ENCODE data around the gene NIPAL4.
A peak's percentile ranks its signal among the peaks of the same experiment; 100 is the strongest.
"Not testable (repeated sequence)": the region's sequence is repeated elsewhere in the genome, so short reads cannot be mapped to it uniquely, and the experiment has no call there.

Gene NIPAL4

DNA sequence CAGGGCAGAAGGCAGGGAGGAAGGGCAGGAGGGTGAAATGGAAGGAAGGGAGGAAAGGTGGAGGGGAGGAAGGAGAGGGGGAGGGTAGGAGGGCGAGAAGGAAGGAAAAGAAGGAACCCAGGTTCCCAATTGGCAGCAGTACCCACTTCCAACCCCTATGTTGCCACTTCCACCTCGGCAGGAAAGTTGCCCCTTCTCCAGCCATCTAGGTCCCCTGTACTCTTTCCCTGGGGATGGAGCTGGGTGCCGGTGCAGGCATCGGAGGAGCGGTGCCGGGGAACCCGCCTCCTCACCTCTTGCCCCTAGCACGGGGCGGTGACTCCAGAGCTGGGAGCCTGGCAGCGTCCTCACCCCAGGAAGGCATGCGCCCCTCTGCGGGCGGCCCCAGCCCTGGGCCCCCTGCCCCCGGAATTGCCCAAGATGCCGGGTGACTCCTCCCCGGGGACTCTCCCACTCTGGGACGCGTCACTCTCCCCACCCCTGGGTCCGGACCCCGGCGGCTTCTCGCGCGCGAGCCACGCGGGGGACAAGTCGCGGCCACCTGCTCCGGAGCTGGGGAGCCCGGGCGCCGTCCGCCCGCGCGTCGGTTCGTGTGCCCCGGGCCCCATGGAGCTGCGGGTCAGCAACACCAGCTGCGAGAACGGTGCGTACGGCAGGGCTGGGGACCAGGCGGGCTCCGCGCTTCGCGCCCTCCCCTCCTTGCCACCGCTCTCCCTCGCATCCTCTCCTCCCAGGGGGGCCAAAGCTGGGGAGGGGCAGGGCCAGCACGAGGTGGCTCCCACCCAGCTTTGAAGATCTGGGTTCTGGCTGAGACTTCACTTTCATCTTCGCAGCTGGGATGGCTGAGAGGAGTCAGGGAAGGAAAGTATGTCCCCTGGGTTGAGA, at the start of gene NIPAL4:
Gene NIPAL4, plus strand, starts transcription at position 499 of the 885 bp plus-strand sequence. Its CDS starts 108 bp downstream, at position 607.
- DNase-seq (ENCODE audit: low read depth in 2 of 2) = peak in 1 of 2 donors; percentile 32

DNA sequence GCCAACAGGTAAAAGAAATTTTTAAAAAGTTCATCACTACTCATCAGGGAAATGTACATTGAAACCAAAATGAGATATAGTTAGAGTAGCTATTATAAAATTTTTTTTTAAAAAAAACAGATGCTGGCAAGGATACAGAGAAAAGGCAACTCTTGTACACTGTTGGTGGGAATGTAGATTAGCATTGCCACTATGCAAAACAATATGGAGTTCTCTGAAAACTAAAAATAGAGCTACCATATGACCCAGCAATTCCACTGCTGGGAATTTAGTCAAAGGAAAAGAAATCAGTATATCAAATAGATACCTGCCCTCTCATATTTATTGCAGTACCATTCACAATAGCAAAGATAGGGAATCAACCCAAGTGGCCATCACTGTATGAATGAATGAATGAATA, 44.2 kb upstream of the NIPAL4 start:
- DNase-seq (ENCODE audit: low read depth in 2 of 2) = no peak

DNA sequence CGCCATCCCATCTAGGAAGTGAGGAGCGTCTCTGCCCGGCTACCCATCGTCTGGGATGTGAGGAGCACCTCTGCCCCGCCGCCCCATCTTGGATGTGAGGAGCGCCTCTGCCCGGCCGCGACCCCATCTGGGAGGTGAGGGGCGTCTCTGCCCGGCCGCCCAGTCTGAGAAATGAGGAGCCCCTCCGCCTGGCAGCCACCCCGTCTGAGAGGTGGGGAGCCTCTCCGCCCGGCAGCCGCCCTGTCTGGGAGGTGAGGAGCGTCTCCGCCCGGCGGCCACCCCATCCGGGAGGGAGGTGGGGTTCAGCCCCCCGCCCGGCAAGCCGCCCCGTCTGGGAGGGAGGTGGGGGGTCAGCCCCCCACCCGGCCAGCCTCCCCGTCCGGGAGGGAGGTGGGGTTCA, 40.5 kb upstream of the NIPAL4 start:
- not testable (repeated sequence) for DNase-seq (ENCODE audit: low read depth in 2 of 2)

DNA sequence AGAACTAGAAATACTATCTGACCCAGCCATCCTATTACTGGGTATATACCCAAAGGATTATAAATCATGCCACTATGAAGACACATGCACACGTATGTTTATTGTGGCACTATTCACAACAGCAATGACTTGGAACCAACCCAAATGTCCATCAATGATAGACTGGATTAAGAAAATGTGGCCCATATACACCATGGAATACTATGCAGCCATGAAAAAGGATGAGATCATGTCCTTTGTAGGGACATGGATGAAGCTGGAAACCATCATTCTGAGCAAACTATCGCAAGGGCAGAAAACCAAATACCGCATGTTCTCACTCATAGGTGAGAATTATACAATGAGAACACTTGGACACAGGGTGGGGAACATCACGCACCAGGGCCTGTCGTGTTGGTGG, 30.1 kb upstream of the NIPAL4 start:
- DNase-seq (ENCODE audit: low read depth in 2 of 2) = not testable (repeated sequence)

DNA sequence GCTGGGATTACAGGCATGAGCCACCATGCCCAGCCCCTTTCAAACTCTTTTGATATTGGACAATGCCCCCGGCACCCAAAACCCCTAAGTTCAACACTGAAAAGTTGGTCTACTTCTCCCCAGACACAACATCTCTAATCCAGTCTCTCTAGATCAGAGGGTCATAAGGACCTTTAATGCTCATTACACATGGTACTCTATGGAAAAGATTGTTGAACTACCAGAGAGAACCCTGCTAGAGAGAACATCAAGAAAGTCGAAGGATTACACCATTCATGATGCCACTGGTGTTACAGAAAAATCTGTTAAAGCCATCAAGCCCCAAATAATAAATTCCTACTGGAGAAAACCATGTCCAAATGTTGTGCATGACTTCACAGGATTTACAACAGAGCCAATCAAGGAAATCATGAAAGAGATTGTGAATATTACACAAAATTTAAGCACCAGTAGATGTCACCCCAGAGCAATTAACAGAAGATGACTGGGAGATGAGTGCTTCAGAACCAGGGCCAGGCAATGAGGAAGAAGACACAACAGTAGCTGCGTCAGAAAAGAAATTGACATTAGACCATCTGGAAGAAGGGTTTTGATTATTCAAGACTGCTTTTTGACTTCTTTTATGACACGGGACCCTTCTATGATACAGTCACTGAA, 28.3 kb upstream of the NIPAL4 start:
- no peak for DNase-seq (ENCODE audit: low read depth in 2 of 2)

DNA sequence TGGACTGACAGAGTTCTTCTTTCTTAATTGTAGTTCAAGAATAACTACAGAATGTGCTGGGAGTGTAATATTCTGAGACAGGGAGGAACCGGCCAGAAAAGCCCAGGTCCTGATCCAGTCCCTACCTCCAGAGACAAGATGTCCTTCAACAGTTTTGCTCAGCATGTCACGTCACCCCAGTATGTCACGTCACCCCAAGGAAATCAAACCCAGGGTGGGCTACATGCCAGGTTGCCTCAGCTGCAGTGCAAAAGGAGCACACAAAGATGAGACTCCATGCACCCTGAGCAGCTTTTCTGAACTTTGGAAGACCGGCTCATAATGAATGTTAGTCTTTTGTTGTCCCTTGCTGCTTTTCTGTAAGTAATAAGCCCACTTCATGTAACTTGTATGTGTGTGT, 25.9 kb upstream of the NIPAL4 start:
- DNase-seq (ENCODE audit: low read depth in 2 of 2) = no peak

DNA sequence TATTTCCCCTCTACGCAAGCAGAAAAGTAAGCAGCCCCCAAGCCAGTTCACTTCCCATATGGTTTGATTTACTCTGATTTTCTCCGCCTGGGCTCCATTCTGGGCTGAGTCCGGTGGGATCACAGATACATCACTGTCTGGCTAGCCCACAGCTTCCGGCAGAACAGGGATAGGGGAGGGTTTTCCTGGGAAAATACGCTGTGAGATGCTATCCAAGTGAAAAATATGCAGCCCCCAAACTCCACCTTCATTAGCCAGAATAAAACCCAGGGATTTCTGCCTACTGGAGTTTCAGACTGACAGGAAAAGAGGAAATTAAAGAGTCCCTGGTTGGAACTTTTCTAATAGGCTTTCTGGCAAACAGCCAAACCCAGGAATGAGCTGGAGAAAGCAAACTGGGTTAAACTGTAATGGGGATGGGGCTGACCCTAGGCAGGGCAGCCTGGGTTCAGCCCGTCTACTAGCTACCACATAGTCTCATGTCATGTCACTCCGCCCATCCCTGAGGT, 16.9 kb upstream of the NIPAL4 start:
- no peak for DNase-seq (ENCODE audit: low read depth in 2 of 2)

DNA sequence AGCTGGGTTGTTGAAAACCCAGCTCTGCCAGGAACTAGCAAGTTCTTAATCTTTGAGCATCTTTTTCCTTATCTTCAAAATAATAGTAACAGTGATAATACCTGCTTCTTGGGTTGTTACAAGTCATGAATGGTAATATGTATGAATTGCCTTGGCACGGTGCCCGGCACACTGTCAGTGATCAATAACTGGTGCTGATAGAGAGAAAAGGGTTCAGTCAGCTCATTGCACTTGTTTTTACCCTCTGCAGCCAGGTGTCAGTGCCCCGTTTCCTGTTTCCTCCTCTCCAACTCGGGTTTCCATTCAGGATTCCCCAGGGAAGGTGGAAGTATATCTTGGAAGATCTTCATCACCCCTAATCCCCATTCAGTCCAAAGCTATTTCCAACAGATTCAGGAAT, 15.8 kb upstream of the NIPAL4 start:
- DNase-seq (ENCODE audit: low read depth in 2 of 2) = no peak

DNA sequence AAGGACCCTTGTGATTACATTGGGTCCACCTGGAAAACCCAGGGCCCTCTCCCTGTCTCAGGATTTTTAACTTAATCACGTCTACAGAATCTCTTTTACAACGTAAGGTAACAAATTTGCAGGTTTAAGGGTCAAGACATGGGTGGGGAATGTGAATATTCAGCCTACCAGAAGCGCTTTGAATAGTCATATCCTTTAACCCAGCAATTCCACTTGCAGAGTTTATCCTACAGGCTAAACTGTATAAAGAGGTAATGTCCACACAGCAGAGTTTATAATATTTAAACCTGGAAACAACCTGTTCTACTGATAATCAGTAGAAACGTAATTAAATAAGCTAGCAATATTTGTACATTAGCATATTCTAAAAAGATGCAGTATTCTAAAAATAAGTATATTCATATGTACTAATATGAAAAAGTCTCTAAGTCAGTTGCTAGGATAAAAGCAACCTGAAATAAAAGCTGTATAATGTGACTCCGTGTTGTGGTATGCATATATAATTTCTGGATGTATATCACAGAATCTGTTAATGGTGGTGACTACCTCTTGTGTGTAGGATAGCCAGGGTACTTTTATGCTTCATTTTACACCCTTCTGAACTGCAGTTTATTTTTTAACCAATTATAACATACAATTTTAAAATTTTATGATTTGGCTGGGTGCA, 14.1 kb upstream of the NIPAL4 start:
- DNase-seq (ENCODE audit: low read depth in 2 of 2) = no peak

DNA sequence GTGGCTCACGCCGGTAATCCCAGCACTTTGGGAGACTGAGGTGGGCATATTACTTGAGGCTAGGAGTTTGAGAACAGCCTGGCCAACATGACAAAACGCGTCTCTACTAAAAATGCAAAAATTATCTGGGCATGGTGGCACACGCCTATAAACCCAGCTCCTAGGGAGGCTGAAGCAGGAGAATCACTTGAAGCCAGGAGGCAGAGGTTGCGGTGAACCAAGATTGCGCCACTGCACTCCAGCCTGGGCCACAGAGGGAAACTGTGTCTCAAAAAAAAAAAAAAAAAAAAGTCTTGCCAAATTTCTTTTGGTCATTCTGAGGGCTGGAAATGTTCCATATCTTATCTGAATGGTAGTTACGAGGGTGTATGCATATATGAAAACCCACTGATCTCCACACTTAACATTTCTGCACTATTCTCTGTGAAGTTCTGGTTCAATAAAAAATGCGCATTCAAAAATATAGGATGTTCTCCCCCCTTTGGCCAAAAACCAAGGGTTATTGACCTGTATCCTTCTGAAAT, 13.5 kb upstream of the NIPAL4 start:
- DNase-seq (ENCODE audit: low read depth in 2 of 2) = no peak

DNA sequence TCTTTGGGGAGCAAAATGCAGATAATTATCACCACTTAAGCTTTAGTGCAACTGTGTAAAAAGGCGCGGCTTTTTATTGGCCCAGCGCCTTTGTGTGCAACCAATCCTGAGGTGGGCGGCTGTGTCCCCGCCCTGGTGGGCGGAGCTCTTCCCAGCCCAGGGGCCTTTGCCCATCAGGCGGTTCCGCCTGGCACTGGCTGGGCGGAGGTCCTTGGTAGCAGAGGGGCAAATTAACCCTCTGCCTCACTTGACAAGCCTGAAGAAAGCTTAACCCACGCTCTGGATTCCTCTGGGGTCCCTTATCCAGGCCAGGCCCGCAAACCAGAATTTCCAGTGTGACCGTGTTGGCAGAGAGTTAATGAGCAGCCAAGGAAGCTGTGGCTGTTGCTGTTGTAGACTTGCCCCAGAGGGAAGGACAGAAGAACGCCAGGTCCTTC, 12.8 kb upstream of the NIPAL4 start:
- no peak for DNase-seq (ENCODE audit: low read depth in 2 of 2)

DNA sequence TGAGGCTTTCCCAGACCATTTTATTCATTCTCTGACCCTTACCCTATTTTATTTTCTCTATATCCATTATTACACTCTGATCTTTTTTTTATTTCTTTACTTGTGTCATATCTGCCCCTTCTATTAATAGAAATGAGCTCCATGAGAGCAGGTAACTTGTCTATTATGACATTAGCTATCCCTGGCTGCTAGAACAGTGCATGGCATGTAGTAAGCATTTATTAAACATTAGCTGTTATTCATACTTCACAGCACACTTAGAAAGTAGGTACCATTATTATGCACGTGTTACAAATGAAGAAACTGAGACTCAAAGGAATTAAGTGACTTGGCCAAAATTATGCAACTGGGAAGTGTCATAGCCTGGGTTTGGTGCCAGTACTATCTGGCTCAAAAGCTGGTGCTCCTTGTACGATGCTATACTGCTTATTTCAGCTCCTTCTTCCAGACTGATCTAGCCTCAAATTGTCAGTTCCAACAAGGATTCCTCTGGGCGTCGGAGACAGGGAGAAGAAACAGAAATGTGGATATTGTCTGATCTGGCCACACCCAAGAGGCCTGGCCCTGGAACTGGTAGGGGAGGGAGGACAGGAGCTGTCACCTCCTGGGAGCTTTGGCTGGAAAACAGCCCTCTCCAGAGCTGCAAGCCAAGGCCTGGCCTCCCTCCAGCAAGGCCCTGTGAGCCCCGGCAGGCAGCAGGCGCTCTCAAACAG, 10.8 kb upstream of the NIPAL4 start:
- DNase-seq (ENCODE audit: low read depth in 2 of 2) = no peak

DNA sequence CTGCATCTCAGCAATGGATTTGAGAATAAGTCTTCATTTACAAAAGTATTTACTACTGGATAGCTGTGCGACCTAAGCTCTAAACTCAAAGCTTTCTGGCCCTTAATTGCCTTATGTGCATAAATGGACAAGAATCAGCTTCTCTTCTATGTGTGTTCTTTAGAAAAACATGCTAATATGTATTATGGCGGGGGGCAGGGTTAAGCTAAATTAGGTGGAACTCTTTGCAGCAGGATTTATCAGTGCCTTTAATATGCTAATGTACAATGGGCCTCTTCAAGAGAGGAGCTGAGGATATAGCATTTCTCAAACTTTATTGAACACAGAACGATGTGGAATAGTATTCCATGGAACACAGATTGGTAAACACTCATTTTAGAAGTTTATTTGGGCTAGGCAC, 10.0 kb upstream of the NIPAL4 start:
- no peak for DNase-seq (ENCODE audit: low read depth in 2 of 2)

DNA sequence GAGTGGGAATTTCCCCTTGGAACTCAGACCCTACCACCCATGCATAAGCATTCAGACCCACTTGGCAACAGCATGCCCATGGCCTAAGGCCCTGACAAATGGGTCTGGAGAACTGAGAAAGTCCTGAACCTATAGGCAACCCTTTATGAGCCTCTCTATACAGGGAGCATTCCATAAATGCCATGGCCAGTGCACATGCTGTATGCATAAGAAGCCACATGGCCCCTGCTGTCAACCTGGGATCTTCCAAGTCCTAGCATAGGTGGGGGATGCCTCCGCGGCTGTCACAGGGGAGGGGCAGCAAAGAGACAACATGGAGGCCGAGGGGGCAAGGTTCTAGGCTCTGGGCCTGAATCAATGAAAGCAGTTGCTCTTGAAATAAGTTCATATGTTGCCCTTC, 8.2 kb upstream of the NIPAL4 start:
- DNase-seq (ENCODE audit: low read depth in 2 of 2) = no peak

DNA sequence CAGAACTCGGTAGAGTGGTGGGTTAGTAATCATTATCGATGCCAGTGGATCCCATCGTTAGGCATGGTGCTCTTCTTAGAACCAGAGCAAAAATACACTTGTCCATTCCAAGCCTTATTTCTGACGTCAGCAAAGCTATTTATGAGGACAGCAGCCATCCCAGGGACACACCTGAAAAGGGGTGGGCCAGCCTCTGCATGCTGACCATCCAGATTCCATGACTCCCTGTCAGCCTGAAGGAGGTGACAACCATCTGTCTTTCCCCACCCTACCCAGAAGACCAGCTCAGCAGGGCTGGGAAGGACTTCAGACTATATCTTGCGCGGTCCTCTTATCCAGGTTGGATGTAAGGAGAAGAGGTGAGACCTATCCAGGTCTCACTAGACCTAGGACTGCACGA, 5.7 kb upstream of the NIPAL4 start:
- no peak for DNase-seq (ENCODE audit: low read depth in 2 of 2)

DNA sequence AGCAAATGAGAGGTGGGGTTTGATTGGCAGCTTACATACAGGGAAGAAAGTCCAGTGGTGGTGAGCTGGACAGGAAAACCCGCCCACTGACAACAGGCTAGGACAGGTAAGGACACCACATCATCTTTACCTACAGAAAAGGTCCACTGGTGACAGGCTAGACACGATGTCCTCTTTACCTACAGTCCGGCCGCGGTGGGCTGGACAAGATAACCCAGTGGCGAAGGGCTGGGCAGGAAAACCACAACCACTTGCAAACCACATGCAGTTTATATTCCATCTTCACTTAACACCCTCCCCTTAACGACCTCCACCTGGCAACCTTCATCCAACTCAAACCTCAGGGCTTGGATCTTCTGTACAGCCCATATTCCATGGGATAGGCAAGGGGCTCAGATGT, 5.0 kb upstream of the NIPAL4 start:
- DNase-seq (ENCODE audit: low read depth in 2 of 2) = no peak

DNA sequence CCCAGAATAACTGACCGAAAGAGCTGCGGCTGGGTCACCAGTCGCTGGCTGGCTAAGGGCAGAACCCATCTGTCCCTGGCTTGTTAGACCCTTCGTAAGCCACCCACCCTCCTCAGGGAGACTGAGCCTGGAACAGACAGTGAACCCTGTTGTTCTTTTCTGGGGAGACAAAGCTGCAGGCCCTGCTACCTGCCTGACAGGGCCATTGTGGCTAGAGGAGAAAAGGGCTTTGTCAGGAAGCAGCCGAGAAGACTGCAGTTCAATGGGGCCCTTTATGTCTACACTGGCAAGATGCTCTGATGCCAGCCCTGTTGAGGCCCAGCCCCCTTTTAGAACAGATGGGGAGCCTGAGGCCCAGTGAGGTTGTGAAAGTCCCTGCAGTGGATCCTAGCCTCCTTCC, 3.7 kb upstream of the NIPAL4 start:
- DNase-seq (ENCODE audit: low read depth in 2 of 2) = no peak

DNA sequence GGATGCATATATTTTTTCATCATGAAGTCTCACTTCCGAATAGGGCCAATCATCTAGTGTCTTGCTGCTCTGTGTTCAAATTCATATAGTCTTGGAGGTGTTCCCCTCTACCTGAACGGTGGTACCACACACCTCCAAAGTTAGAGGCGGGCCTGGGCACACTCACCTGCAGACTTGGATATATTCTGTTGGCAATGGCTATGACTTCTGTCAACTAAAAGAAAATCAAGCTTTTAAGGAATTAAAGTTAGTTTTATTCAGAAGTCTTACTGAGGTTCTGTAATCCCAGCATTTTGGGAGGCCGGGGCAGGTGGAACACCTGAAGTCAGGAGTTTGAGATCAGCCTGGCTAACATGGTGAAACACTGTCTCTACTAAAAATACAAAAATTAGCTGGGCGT, 2.6 kb upstream of the NIPAL4 start:
- DNase-seq (ENCODE audit: low read depth in 2 of 2) = no peak

DNA sequence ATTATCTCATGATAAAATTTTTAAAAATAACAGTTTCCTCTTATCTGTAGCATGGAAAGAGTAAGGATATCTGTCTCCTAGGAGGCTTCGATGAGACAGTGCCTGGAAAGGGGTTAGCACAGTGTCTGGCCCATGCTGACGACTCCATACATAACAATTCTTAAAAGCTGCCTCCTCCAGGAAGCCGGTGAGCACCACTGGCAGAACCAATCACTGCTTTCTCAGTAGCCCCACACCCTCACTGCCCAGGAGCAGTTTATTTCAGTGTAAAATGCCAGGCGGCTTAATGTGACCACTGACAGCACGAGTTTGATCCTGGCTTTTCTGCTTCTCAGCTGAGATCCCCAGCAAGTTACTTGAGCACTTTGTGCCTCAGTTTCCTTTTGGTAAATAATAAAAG, 1.2 kb upstream of the NIPAL4 start:
- no peak for DNase-seq (ENCODE audit: low read depth in 2 of 2)

DNA sequence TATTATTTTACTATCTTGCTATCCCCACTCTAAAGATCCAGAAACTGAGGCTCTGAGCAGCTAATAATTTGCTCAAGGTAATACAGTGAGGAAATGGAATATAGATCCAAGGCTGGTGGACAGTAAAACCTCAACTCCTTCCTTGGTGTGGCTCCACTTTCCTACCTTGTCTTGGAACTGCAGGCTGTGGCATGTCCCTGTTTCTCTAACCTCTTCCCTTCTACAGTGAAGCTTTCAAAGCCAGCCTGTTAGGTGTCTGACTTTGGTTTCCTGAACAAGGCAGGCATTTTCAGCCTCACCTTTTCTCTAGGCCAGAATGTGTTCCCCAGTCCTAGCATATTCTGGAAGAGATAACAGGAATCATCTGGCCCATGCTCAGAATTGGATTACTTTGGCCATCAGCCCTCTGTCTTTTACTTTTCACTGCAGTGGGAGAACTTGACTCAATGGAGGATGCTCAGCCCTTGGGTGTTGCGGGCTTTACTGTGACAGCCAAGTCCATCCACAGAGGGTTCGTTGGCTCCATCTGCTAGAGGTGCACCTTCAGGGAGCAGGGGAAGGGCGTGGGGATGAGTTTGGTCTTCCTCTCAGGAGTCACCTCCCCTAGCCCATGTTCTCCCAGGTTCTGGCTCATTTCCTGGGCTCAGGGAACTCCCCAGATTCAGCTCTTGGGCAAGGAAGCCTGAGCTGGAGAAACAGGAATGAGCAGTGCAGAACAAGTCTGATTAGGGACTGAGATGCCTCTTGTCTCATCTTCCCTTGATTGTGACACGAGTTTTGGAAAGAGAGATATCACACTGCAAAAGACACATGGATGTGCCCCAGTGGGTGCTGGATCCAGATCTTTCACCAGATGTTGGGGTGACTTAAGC, 1.1 kb downstream of the NIPAL4 start:
- DNase-seq (ENCODE audit: low read depth in 2 of 2) = no peak

DNA sequence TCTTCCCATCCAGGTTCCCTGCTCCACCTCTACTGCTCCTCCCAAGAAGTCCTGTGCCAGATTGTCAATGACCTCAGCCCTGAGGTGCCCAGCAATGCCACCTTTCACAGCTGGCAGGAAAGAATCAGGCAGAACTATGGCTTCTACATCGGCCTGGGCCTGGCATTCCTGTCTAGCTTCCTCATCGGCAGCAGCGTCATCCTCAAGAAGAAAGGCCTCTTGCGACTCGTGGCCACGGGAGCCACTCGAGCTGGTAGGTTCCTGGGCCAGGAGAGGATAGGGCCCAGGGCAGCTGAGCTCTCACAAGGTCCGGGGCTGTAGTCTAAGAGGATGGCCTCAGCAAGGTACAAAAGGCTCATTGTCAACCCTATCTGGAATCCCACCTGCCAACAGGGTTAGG, 3.1 kb downstream of the NIPAL4 start:
- DNase-seq (ENCODE audit: low read depth in 2 of 2) = no peak
